Progenitor cell of endocrine pancreas (in vitro differentiated cells): ENCODE data around the gene GPR4. TPM values are rescaled to one million over a fixed set of nuclear protein-coding genes. Genes with fewer than 3 reads are reported as not detected.
A peak's percentile ranks its signal among the peaks of the same experiment; 100 is the strongest.

Source experiments
- DNase-seq: peaks from one replicate; pipeline ENCODE4 v3.0.0; 2021; ENCODE audit warnings: low spot score; ENCODE audit not compliant: unreplicated experiment
- H3K27ac Mint-ChIP-seq: 2 replicates; pipeline ENCODE4 v1.8.0; 2021; ENCODE audit warnings: mild to moderate bottlenecking, moderate library complexity, mixed read lengths
- H3K27me3 Mint-ChIP-seq: 2 replicates; pipeline ENCODE4 v1.8.0; 2021; ENCODE audit warnings: mixed read lengths
- H3K36me3 Mint-ChIP-seq: 2 replicates; pipeline ENCODE4 v1.8.0; 2022; ENCODE audit warnings: mixed read lengths; ENCODE audit not compliant: insufficient read depth
- H3K4me1 Mint-ChIP-seq: 2 replicates; pipeline ENCODE4 v1.8.0; 2021; ENCODE audit warnings: low read depth, mixed read lengths
- H3K4me3 Mint-ChIP-seq: 2 replicates; pipeline ENCODE4 v1.8.0; 2021; ENCODE audit warnings: low read depth, mild to moderate bottlenecking, moderate library complexity, mixed read lengths
- H3K9me3 Mint-ChIP-seq: 2 replicates; pipeline ENCODE4 v1.8.0; 2021; ENCODE audit warnings: low read depth, mixed read lengths
- total RNA-seq: library from RNA; stranded (reverse); gene quantifications from 2 replicates; pipeline ENCODE4 v1.2.1, GENCODE V29; 2021
- TF ChIP-seq, protein P1 (sequence below): fragments of 200-600 bp; sonication (generic); IDR thresholded peaks from one replicate; pipeline ENCODE4 v1.5.0; 2021; ENCODE audit warnings: antibody characterized with exemption, mild to moderate bottlenecking; ENCODE audit not compliant: unreplicated experiment

GPR4 gene
- total RNA-seq, 1 donor from 2014 or later: not detected

DNA sequence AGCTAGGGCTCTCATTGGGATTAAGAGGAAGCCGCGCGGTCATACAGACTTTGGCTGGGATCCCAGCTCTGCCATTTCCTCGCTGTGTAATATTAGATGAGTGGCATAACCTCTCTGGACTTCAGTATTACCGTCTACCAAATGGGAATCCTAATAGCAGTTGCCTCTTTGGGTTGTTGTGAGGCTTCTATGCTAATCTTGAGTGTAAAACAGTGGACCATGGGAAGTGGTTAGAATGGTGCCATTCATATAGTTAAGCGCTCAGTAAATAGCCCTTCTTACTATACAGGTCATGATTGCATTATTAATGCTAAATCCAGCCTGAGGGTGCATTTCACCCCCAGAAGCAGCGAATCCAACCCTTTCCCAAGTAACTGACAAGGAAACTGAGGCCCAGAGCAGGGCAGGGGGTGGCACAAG lies 16.8 kb downstream of the GPR4 start:
- peak overlapping the region; percentile 98 for H3K27ac Mint-ChIP-seq
- H3K9me3 Mint-ChIP-seq: no peaks in the 10 kb centered on the region
- peaks cover 20% of the 10 kb centered on the region for H3K4me1 Mint-ChIP-seq
- TF ChIP-seq, protein P1, sequence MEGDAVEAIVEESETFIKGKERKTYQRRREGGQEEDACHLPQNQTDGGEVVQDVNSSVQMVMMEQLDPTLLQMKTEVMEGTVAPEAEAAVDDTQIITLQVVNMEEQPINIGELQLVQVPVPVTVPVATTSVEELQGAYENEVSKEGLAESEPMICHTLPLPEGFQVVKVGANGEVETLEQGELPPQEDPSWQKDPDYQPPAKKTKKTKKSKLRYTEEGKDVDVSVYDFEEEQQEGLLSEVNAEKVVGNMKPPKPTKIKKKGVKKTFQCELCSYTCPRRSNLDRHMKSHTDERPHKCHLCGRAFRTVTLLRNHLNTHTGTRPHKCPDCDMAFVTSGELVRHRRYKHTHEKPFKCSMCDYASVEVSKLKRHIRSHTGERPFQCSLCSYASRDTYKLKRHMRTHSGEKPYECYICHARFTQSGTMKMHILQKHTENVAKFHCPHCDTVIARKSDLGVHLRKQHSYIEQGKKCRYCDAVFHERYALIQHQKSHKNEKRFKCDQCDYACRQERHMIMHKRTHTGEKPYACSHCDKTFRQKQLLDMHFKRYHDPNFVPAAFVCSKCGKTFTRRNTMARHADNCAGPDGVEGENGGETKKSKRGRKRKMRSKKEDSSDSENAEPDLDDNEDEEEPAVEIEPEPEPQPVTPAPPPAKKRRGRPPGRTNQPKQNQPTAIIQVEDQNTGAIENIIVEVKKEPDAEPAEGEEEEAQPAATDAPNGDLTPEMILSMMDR: no peak
- peaks cover 11% of the 10 kb centered on the region for H3K27me3 Mint-ChIP-seq
- H3K36me3 Mint-ChIP-seq: no peaks in the 10 kb centered on the region
- no peak for DNase-seq
- H3K4me3 Mint-ChIP-seq: peak overlapping the region; percentile 94

DNA sequence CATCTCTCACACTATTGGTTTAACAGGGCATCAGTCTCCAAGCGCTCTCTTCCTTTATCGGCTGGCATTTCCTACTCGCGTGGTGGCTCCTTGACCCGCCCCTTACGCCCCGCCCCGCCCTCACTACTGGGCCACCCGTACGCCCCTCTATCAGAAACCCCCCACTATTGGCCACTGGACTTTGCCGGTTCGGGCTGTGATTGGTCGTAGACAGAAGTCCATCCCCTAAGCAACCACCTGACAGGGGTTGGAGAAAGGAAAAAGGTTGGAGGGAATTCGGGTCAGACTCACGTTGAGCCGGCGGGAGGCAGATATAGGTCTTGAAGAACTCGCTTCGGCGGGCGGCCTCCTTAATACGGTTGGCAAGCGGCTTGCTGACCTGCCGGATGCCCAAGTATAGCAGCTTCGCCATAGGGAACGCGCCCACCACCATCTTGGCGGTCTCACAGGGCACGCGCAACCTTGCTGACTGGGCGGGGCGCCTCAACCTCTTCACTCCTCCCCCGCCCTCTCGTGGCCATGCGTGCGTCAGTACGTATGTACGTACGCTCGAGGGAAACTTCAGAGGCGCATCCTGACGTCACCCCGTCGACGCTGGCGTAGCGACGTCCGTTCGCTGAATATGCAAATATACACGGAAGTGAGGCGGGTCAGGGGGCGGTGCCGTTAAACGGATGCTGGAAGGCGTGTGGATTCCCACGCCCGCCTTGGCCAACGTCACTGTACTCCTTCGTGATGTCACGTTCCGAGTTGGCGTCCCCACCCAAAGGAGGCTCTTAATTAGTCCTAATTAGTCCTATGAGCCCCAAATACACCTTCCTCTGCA lies 17.5 kb downstream of the GPR4 start, which contains the start of gene OPA3:
Gene OPA3 (minus strand): TSS at position 471 of the 826 bp plus-strand sequence. CDS start 38 bp downstream, at position 433.
- Mint-ChIP-seq H3K4me3 (peak within 1 kb of the TSS; percentile 94), H3K36me3 (no peaks in the 10 kb centered on the region), H3K4me1 (peaks cover 20% of the 10 kb centered on the region), H3K27ac (peak within 1 kb of the TSS; percentile 98), H3K9me3 (no peaks in the 10 kb centered on the region), H3K27me3 (peaks cover 4% of the 10 kb centered on the region)
- TF ChIP-seq, protein P1: peak; percentile 55
- DNase-seq: peak; percentile 93

DNA sequence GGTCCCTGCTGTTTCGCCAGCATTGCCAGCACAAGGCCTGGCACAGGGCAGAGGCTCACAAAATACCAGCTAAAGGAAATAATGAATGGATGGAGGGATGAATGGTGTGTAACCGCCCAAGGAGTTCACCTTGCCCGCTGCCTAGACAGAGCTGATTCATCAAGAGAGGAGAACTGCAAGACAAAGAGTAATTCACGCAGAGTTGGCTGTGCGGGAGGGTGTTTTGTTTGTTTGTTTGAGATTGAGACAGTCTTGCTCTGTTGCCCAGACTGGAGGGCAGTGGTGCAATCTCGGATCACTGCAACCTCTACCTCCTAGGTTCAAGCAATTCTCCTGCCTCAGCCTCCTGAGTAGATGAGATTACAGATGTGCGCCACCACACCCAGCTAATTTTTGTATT lies 20.4 kb downstream of the GPR4 start:
- Mint-ChIP-seq H3K9me3 (no peaks in the 10 kb centered on the region), H3K4me3 (peak overlapping the region; percentile 24), H3K4me1 (peaks cover 41% of the 10 kb centered on the region), H3K27me3 (no peaks in the 10 kb centered on the region), H3K36me3 (no peaks in the 10 kb centered on the region), H3K27ac (peak overlapping the region; percentile 87)
- DNase-seq: no peak
- TF ChIP-seq, protein P1: no peak

- H3K27ac Mint-ChIP-seq: peak overlapping the region; percentile 41
- no peaks in the 10 kb centered on the region for H3K27me3 Mint-ChIP-seq
- H3K36me3 Mint-ChIP-seq: no peaks in the 10 kb centered on the region
- TF ChIP-seq, protein P1: no peak
- no peak for DNase-seq
- H3K4me1 Mint-ChIP-seq: peaks cover 39% of the 10 kb centered on the region
- H3K9me3 Mint-ChIP-seq: no peaks in the 10 kb centered on the region
- H3K4me3 Mint-ChIP-seq: no peak overlapping the region
Observed at GRCh38 chr19:45578861-45579260, 23.2 kb downstream of the GPR4 start.

- Mint-ChIP-seq H3K36me3 (no peaks in the 10 kb centered on the region), H3K27ac (peak overlapping the region; percentile 91), H3K4me3 (peak overlapping the region; percentile 55), H3K27me3 (no peaks in the 10 kb centered on the region), H3K4me1 (peaks cover 32% of the 10 kb centered on the region), H3K9me3 (no peaks in the 10 kb centered on the region)
- DNase-seq: peak; percentile 30
- TF ChIP-seq, protein P1: no peak
Observed at GRCh38 chr19:45577111-45577905, 24.7 kb downstream of the GPR4 start.
